Renal cortex interstitium (tissue), 15 donors: ENCODE data around the gene ZNF541. TPM values are rescaled to one million over a fixed set of nuclear protein-coding genes. Genes with fewer than 3 reads are reported as not detected.

Experiments used
- DNase-seq, 11 donors: peaks; one replicate each; pipeline ENCODE4 v3.0.0-alpha.2; 2013; ENCODE audit warnings: low read depth in 9 of 11, low spot score in 4 of 11; ENCODE audit errors: extremely low read depth in 1 of 11
- long read RNA-seq, 16 experiments: transcript quantifications; one replicate each; lab custom pipeline, GENCODE V29; 2026
- polyA plus RNA-seq, 3 donors: library from polyadenylated mRNA; unstranded; fragments of 120-200 nt; gene quantifications; one replicate each; pipeline ENCODE4 v1.2.1, GENCODE V29; 2013; ENCODE audit not compliant: insufficient read length in 3 of 3

Gene ZNF541
- polyA plus RNA-seq = under 1 TPM; 0.24 to 0.31 (median 0.27) TPM
- long read RNA-seq, donor 1 = 0 reads
- long read RNA-seq, donor 2 = 0 reads
- long read RNA-seq, donor 3 = 0 reads
- long read RNA-seq, donor 4 = 0 reads
- long read RNA-seq, donor 5 = 0 reads
- long read RNA-seq, donor 6 = 0 reads
- long read RNA-seq, donor 7 = 0 reads
- long read RNA-seq, donor 8 = 0 reads
- long read RNA-seq, donor 9 = 0 reads
- long read RNA-seq, donor 10 = 0 reads
- long read RNA-seq, donor 11 = 0 reads
- long read RNA-seq, donor 12 = 0 reads
- long read RNA-seq, donor 13 = 0 reads
- long read RNA-seq, donor 14 = 0 reads
- long read RNA-seq, donor 15 = 0 reads
- long read RNA-seq, donor 16 = 0 reads

- peak in 7 of 11 donors; percentile 31 to 57 (median 48) for DNase-seq
Observed at GRCh38 chr19:47573071-47574026, at the start of gene ZNF541. Gene ZNF541, minus strand, starts transcription at chr19:47573148. Its CDS starts 17,292 bp downstream, at chr19:47555856.

- no peak for DNase-seq
Observed at GRCh38 chr19:47619763-47620162, 46.8 kb upstream of the ZNF541 start.

DNA sequence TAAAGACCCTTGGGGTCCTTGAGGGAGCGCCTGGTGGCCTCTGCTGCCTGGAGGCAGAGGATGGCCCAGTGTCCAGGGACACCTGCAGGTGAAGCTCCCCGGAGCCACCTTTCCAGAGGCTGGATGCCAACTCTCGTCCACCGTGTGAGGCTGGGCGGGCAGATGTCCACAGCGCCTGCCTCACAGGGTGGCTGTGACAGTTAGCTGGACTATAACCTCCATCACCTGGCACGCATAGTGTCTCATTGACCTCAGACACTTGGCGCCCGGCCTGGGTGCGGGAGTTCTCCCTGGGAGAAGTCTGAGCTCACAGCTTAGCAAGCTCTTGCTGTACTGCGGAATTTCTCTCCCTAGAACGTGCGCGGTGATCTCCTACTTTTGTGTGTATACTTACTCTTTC, 45.8 kb upstream of the ZNF541 start:
- DNase-seq = no peak

GRCh38 chr19:47615714-47616113, 42.8 kb upstream of the ZNF541 start:
- DNase-seq = no peak

- DNase-seq = no peak
Observed at GRCh38 chr19:47615230-47615629, 42.3 kb upstream of the ZNF541 start.

DNA sequence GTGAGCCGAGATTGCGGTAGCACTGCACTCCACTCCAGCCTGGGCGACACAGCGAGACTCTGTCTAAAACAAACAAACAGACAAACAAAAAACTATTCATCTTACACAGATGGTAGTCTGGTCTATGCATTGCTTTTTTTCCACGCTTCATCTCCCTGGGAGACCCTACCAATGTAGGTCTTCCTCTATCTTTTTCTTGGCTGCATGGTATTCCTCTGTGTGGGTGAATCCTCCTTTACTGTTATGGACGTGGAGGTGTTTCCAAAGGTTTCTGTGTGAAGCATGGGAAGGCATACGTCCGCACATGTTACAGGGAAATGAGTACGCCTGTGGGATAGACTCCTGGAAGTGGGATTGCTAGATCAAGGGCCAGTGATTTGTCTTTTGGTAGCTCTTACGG, 41.6 kb upstream of the ZNF541 start:
- DNase-seq = no peak

GRCh38 chr19:47614021-47614295, 41.0 kb upstream of the ZNF541 start:
- DNase-seq = no peak

DNA sequence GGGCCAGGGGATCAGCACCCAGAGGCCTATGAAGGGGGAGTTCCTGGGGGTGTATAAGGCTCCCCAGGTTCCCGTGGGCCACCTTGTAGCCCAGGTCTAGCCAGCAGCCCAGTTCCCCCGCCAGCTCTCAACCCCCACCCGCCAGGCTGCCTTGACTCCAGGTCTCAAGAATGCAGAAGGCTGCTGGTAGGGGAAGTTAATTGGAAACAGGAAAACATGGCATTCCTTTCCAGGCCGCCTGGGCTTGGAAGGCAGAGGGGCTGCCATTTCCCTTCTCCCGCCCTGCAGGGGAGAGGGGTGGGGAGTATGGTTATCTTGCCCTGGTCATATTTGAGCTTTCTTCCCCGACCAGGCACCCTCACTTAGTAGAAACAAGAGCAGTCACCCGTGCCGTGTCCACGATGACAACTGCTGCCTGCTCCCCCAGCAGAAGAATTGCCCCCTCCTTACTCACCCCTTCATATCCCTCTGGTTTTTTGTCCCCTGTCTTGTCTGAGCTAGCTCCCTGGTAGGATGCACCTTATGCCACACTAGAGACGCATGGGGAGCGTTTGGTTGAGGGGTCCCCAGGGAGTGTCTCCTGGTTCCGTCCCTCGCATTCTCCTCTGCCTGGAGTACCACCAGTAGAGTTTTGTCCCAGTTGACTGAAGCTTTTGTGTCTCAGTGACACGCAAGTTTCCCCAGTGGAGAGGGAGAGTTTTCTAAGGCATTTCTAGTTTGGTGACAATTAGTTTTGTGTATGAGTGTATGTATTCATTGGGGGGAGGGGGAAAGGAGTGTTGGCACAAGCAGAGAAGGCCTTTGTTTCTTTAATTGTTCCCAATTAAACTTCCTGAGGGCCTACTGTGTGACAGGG, 40.4 kb upstream of the ZNF541 start:
- peak in 2 of 11 donors; percentile 50 to 71 for DNase-seq

GRCh38 chr19:47610902-47611301, 38.0 kb upstream of the ZNF541 start:
- no peak for DNase-seq

- DNase-seq = peak in 1 of 11 donors; percentile 17
Observed at GRCh38 chr19:47609906-47610894, 37.3 kb upstream of the ZNF541 start.

DNA sequence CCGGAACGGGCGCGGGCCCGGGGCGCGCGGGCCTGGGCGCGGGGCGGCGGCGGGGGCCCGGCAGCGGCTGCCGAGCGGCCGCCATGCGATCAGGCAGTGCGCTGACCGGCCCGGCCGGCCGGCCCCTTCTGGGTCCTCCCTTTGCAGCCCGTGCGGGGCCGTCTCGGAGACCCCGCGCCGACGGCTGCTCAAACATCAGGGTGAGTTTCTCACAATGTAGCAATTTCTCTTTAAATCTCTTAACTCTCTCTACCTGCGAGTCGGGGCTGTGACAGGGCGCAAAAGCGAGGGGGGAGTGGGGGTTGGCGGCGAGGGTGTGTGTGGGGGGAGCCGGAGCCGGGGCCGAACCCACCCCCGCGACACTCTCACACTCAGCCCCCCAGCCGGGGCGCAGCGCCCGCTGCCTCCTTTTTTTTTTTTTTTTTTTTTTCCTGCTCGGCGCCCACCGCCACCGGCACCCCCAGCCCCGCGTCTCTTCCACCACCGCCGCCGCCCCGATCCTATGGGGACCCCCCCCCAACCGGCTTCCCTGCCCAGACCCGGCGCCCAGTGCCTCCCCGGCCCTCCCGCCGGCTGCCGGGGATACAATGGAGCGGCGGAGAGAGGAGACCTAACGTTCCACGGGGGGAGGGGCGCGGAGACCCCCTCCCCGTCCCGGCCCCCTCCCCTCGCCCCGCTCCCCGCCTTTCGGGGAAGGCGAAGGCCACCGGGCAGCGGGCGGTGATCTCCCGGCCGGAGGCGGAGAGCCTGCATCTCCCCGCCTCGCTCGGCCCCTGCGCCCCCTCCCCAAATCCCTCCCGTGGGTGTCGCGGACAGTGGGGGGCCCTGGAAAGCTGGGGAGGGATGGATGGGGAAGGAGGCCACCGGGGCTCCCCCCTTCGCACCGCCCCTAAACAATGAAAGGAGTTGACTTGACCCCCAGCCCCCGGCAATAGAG, 36.3 kb upstream of the ZNF541 start, which contains the start of gene BICRA:
TSS of gene BICRA (plus strand) at position 166 of the 937 bp plus-strand sequence. CDS start 64,441 bp downstream, outside the sequence.
- DNase-seq = peak in 7 of 11 donors; percentile 67 to 87 (median 80)

DNA sequence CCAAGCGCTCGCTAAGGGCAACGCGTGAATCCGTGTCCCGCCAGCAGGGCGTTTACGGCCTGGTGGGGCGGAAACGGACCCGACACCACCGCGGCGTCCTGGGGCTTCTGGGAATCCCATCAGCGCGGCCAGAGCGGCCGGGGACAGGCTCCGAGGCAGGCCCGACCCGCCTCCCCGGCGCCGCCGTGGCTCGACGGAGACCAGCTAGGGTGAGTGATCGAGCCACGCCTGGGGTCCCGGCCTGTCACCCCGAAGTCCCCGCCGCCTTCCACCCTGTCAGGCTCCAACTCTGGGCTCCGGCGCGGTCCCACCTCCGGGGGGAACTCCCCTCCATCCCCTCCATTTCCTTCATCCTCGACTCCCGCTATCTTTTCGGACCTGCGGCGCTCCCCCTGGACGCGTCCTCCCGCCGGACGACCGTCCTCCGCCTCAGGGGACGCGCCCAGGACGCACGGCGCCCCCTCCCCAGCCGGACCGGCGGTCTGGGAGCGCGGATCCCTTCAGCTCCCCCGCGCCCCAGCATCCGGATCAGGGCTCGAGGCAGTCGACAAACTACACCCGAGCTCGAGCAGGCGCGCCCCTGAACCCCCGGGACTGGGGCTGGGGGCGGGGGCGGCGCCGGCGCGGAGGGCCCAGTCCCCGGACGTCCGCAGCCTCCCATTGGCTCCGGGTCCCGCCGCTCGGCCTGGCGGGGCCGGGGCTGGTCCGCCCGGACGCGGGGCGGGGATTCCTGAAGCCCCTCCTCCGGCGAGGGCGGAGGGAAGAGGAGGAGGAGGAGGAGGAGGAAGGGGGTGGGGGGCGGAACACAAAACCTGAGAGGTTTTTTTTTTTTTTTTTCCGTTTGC, 35.3 kb upstream of the ZNF541 start:
- peak; percentile 84 to 96 (median 93) for DNase-seq

DNA sequence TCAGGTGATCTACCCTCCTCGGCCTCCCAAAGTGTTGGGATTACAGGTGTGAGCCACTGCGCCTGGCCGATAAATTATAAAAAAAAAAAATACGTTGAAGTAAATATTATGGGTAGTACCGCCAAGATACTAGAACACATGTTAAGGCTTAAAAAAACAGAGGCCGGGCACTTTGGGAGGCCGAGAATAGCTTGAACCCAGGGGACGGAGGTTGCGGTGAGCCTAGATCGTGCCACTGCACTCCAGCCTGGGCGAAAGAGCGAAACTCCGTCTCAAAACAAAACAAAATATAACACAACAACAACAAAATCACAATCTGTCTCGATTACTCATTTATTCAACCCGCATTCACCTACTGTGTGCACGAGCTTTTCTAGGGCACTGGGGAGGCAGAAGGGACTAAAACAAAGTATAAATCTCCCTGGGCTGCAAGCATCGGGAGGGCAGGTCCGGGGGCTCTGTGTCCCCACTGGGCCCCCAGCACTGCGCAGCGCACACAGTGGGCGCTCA, 34.7 kb upstream of the ZNF541 start:
- DNase-seq = no peak

GRCh38 chr19:47603706-47604565, 31.0 kb upstream of the ZNF541 start:
- no peak for DNase-seq
